Measurements from ENCODE around the gene SLC12A9.

SLC12A9 gene

DNA sequence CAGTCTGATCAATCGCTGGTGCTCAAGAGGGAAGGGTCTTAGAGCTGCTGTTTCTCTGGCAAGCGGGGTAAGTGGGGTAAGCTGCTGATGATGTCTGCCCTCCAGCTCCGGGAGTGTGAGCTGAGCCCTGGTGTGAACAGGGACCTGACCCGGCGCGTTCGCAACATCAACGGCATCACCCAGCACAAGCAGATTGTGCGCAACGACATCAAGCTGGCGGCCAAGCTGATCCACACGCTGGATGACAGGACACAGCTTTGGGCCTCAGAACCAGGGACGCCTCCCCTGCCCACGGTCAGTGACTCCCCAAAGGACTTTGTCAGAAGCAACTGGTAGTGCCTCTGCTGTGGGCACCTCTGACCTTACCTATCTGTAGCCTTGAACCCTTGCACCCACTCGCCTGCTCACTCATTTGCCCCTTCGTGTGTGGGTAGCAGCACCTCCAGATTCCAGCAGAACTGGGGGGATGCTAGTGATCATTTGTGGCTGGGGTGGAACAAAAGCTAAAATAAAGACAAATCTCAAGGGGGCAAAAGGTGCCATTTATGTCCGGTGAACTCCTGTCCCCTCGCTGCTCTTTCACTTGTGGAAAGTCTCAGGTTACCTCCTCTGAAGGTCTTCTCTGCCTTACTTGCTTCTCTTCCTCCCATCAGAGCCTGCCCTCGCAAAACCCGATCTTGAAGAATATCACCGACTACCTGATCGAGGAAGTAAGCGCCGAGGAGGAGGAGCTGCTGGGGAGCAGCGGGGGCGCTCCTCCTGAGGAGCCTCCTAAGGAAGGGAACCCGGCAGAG is 33.8 kb downstream of the SLC12A9 start:
- DNase-seq, result no peak

DNA sequence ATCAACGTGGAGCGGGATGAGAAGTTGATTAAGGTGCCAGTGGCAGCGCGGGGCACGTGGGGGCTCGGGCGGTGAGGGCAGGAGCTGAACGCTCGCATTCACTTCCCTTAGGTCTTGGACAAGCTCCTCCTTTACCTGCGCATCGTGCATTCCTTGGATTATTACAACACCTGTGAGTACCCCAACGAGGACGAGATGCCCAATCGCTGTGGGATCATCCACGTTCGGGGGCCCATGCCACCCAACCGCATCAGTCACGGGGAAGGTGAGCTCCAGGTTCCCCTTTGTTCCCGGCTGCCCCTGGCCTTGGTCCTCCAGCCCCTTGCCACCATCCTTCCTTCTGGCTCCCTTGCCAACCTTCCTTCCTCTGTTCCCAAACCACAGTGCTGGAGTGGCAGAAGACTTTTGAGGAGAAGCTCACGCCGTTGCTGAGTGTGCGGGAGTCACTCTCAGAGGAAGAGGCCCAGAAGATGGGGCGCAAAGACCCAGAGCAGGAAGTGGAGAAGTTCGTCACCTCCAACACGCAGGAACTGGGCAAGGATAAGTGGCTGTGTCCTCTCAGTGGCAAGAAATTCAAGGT is 34.5 kb downstream of the SLC12A9 start:
- no peak for DNase-seq

- DNase-seq, result peak; percentile 69
These were observed 35.2 kb downstream of the SLC12A9 start for GRCh38 chr7:100887516-100888290.

- DNase-seq, result no peak
These were observed 35.9 kb downstream of the SLC12A9 start for GRCh38 chr7:100888291-100888987.

DNA sequence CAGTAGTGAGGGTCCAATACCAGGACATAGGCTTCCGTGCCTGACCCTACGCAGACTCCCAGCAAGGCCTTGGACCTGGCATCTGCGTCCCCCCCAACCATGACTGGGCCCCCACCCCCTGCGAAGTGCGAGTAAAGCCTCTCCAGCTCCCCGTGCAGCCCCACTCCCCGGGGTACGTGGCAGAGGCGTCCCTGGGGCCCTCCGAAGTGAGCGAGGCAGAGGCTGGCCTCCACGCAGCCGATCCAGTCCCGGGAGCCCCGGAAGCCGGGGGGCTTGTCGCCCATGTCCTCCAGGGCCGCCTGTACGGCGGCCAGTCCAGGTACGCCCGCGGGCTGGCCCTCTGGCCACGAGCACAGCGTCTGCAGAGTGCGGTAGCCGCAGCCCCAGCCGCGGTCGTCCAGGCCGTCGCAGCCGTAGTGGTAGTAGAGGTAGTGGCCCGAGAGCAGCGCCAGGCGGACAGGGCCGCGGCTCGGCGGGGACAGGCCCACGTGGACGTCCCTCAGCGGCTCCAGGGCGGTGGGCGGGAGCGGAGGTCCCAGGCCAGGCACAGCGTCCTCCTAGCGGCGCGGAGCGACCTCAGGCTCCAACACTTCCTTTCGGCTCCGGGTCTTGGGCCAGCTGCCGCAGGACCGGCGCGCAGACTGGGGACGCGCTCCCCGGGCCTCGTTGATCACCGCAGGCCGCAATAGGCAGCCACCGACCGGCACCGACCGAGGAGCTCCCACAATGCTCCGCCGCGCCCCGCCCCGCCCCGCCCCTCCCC is 36.7 kb downstream of the SLC12A9 start, which contains the start of gene UFSP1:
UFSP1 (minus strand) TSS at position 728 of the 763 bp plus-strand sequence; CDS start at position 284, 444 bp downstream.
- DNase-seq, result no peak

- DNase-seq, result no peak
These were observed 38.4 kb downstream of the SLC12A9 start for GRCh38 chr7:100890653-100891567.

GRCh38 chr7:100891568-100892247 is 39.2 kb downstream of the SLC12A9 start:
- DNase-seq, result no peak

DNA sequence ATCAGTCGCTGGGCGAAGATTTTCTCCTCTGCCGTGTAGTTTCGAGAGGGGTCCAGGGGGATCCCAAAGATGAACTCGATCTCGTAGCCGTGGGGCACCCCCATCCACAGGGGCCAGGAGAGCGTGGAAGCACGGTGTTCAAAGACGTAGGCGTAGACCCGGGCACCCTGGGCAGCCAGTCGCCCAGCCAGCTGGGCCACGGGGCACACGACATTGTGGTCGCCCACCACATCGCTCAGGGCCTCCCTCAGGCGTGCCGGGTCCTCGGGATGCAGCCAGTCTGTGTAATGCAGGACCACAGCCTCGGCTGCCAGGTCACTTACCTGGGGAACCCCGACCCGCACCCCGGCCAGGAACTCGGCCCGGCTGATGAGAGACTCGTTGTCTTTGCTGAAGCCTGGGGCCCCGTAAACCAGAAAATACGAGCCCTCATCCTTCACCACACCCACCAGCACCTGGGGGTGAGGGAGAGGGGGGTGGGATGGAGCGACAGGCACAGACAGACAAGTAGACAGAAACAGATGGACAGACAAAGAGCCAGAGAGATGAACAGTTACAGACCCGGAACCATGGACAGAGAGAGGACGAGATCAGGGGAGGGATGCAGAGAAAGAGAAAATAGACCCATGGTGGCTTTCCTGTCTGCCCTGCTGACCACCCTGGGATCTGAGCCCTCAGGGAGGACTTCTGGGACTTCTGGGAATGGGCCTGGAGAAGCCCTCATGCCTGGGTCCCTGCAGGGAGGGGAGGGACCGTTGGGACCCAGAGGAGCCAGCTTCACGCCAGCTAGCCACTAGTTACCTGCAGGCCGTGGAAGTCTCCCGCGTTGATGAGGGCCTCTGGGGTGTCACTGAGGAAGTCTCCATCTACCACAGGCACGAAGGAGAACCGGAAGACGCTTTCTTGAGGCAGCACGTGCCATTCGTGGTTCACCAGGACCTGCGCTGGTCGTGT is 40.1 kb downstream of the SLC12A9 start:
- no peak for DNase-seq

GRCh38 chr7:100893318-100893895 is 40.9 kb downstream of the SLC12A9 start:
- no peak for DNase-seq

GRCh38 chr7:100893910-100894721 is 41.6 kb downstream of the SLC12A9 start:
- no peak for DNase-seq

GRCh38 chr7:100894860-100895700 is 42.6 kb downstream of the SLC12A9 start:
- DNase-seq, result peak; percentile 85

DNA sequence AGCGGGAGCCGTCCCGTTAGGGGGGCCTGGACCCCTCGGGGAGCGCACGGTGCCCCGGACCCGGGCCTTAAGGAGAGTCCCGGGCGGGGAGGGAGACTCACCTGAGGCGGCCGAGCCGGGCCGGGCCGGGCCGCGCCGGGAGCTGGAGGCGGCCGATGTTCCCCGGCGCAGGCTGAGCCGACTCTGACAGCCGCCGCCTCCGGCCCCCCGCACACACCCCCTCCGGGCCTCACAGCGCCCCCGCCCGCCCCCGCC is 43.1 kb downstream of the SLC12A9 start, which contains the start of gene ACHE:
ACHE (minus strand) TSS at position 188 of the 255 bp plus-strand sequence. CDS start 1,656 bp downstream, outside the sequence.
- no peak for DNase-seq

GRCh38 chr7:100895956-100896731 is 43.6 kb downstream of the SLC12A9 start:
- peak; percentile 48 for DNase-seq

DNA sequence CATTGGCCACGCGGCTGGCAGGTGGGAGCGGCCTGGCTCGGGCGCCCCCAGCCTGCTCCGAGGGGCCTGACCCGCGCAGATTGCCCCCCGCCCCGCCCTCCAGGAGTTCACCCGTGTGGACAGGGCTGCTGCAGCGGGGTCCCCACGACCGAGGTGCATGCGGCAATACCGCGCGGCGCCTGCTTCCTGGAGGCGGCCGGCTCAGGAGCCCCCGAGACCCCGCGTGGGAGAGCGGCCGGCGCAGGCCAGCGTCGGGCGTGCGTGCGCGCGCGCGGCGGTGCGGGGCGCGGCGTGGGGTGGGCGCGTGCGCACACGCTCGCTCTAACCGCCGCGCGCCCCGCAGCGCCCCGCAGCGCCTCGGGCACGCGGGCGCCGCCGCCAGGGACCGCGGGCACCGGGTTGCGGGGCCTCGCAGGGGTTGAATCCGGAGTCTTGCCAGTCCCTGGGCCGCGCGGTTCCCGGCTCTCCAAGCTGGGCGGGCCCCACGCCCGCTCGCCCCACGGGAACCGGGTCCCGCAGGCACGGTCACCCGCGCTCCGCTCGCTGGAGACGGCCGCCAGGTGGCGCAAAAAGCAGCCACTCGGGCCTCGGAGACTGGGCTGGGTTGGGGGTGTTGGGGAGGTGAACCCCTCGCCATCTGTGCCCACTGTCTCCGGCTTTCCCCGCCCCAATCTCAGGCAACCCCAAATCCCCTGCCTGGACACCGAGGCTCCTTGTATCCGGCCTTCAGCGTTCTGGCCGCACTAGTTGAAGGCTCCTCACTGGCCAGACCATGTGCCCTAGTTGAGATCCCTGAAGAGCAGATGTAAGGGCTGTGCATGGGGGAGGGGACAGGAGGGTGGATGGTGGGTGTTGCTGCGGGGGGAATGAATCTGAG is 44.5 kb downstream of the SLC12A9 start:
- DNase-seq, result peak; percentile 81

DNA sequence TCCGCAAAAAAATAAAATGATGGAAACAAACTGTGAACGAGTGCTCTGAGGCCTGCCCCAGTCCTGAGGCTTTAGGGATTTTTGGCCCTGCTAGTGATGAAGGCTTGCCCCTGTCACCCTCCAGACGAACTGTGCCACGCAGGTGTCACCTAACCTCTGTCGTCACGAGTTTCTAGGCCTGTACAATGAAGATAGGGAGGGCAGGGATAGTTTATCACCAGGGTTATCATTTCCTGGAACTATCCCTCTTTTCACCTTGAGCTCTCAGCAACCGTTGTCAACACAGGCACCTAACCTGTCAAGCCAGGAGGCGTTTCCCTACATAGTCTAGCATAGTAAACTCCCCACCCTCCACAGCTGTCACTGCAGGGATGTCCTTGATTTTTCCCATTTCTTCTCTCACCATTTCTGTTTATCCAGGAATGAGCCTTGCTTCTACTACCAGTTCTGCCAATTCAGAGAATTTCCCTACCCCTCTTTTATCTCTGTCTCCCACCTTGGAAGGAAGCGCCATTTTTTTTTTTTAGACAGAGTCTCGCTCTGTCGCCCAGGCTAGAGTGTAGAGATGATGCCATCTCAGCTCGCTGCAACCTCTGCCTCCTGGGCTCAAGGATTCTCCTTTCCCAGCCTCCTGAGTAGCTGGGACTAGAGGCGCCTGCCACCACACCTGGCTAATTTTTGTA is 45.4 kb downstream of the SLC12A9 start:
- DNase-seq, result no peak

All from stimulated activated CD8-positive, alpha-beta memory T cell treated with anti-CD3 and anti-CD28 coated beads, Interleukin-4, amount 100 ng/mL, for 48 hours (primary cell).